GM18870 (cell line): ENCODE data around the gene ASCC1.
"Not testable (repeated sequence)": the region's sequence is repeated elsewhere in the genome, so short reads cannot be mapped to it uniquely, and the experiment has no call there.

Source experiments
- ATAC-seq: cut with Tn5 transposase; IDR thresholded peaks from one replicate; pipeline ENCODE4 v1.9.1; 2021; ENCODE audit warnings: moderate library complexity; ENCODE audit not compliant: unreplicated experiment

The ASCC1 gene

GRCh38 chr10:72133517-72133916 is 82.6 kb downstream of the ASCC1 start:
- peak; percentile 91 for ATAC-seq

- peak; percentile 21 for ATAC-seq
These were observed 83.2 kb downstream of the ASCC1 start for GRCh38 chr10:72132854-72133253.

GRCh38 chr10:72127571-72127970 is 88.5 kb downstream of the ASCC1 start:
- no peak for ATAC-seq

GRCh38 chr10:72126872-72127232 is 89.2 kb downstream of the ASCC1 start:
- no peak for ATAC-seq

- ATAC-seq: no peak
These were observed 89.7 kb downstream of the ASCC1 start for GRCh38 chr10:72126184-72126871.

- ATAC-seq: no peak
These were observed 91.1 kb downstream of the ASCC1 start for GRCh38 chr10:72124989-72125388.

GRCh38 chr10:72124381-72124780 is 91.7 kb downstream of the ASCC1 start:
- no peak for ATAC-seq

- no peak for ATAC-seq
These were observed 92.5 kb downstream of the ASCC1 start for GRCh38 chr10:72123616-72124015.

- no peak for ATAC-seq
These were observed 93.9 kb downstream of the ASCC1 start for GRCh38 chr10:72122221-72122620.

GRCh38 chr10:72121389-72121788 is 94.7 kb downstream of the ASCC1 start:
- no peak for ATAC-seq

GRCh38 chr10:72116372-72116771 is 99.7 kb downstream of the ASCC1 start:
- no peak for ATAC-seq

- no peak for ATAC-seq
These were observed 101.2 kb downstream of the ASCC1 start for GRCh38 chr10:72114706-72115450.

- ATAC-seq: no peak
These were observed 105.2 kb downstream of the ASCC1 start for GRCh38 chr10:72110673-72111401.

GRCh38 chr10:72109636-72110157 is 106.4 kb downstream of the ASCC1 start:
- ATAC-seq: no peak

- ATAC-seq: no peak
These were observed 107.0 kb downstream of the ASCC1 start for GRCh38 chr10:72108830-72109635.

- ATAC-seq: not testable (repeated sequence)
These were observed 108.1 kb downstream of the ASCC1 start for GRCh38 chr10:72108004-72108370.

- ATAC-seq: no peak
These were observed 108.6 kb downstream of the ASCC1 start for GRCh38 chr10:72107325-72108003.

GRCh38 chr10:72106896-72107295 is 109.2 kb downstream of the ASCC1 start:
- ATAC-seq: no peak

GRCh38 chr10:72106154-72106849 is 109.8 kb downstream of the ASCC1 start:
- no peak for ATAC-seq

GRCh38 chr10:72105710-72106109 is 110.4 kb downstream of the ASCC1 start:
- ATAC-seq: no peak
